ENCODE results near the gene UBE2I. TPM values are rescaled to one million over a fixed set of nuclear protein-coding genes. Genes with fewer than 3 reads are reported as not detected.

The UBE2I gene
- total RNA-seq, 3 donors from 2014 or later: 52.5 to 67.8 (median 62.2) TPM

DNA sequence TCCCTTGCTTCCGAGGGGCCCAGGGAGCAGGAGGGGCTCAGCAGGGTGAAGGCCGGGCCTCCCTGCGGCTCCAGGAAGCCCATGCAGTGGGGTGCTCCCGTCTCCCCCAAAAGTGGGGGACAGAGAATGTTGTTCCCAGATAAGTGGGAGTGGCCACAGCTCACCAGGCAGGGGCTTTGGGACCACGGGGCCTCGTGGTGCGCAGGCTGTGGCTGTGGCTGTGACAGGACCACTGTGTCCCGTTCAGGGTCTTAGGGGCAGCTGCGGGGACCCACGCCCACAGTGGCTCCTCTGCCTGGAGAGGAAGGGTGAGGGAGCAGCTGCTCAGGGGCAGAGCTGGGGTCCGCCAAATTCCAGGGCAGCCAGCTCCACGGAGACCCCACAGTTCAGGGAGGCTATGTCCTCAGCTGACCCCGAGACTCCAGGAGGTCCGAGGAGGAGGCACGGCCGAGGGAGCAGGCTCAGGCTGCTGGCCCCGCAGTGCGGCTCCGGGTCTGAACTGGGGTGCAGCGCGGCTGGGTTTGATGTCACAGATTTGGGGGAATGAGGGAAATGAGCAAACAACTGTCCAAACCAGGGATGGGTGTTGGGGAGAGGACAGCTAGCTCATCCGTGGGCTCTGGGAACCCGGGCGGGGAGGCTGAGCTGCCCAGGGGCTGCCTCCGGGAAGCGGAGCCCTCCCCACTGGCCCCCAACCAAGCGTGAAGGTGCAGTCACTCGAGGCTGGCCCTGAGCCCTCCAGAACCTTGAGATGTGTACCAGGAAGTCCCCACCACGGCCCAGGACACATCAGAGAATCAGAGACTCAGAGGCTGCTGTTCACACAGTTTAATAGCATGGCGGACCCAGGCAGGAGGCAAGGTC, 30.1 kb upstream of the UBE2I start:
- H3K36me3 ChIP-seq: no peaks in the 10 kb centered on the region
- TF ChIP-seq, protein P1, sequence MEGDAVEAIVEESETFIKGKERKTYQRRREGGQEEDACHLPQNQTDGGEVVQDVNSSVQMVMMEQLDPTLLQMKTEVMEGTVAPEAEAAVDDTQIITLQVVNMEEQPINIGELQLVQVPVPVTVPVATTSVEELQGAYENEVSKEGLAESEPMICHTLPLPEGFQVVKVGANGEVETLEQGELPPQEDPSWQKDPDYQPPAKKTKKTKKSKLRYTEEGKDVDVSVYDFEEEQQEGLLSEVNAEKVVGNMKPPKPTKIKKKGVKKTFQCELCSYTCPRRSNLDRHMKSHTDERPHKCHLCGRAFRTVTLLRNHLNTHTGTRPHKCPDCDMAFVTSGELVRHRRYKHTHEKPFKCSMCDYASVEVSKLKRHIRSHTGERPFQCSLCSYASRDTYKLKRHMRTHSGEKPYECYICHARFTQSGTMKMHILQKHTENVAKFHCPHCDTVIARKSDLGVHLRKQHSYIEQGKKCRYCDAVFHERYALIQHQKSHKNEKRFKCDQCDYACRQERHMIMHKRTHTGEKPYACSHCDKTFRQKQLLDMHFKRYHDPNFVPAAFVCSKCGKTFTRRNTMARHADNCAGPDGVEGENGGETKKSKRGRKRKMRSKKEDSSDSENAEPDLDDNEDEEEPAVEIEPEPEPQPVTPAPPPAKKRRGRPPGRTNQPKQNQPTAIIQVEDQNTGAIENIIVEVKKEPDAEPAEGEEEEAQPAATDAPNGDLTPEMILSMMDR (IDR thresholded peaks at IDR 0.05): no peak
- TF ChIP-seq POLR2AphosphoS5 (IDR thresholded peaks at IDR 0.05) (no peak), POLR2A (IDR thresholded peaks at IDR 0.05) (no peak)
- no peak for DNase-seq (ENCODE audit: low spot score in 2 of 2)
- no peak overlapping the region for H3K4me3 ChIP-seq
- no peak overlapping the region for H3K27ac ChIP-seq
- intact Hi-C loops (cut with DNase I; ENCODE audit: low total_unique reads): no loop called here
- no peaks in the 10 kb centered on the region for H3K4me1 ChIP-seq
- no peaks in the 10 kb centered on the region for H3K9me3 ChIP-seq
- peaks cover 0 to 60% of the 10 kb centered on the region in 2 donors for H3K27me3 ChIP-seq

DNA sequence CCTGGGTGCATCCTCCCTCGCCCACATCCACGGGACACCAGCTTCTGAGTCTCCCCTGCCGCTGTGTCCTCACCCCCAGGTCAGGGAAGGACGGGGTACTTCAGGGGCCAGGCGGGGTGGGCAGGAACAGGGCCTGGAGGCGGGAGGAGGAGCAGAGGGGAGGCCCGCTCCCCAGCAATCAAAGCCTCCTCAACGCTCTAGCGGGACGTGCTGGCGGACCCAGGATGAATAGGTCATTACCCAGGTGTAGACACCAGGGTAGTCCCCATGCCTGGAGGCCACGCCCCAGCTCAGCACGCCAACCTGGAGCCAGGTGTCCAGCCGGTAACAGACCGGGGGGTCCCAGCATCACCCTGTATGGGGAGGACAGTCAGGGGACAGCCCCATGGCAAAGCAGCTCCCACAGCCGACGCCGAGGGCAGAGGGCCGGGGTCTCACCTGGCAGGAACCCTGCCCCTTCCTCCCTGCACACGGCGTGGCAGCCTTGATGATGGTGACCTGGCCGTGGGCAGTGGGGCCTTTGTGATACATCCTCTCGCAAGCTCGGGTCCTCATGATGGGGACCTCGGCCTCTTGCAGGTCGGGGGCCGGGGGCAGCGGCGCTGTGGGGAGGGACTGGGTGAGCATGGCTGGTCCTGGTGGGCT, 29.4 kb upstream of the UBE2I start:
- TF ChIP-seq POLR2A (IDR thresholded peaks at IDR 0.05): no peak
- TF ChIP-seq, protein P1 (IDR thresholded peaks at IDR 0.05): no peak
- TF ChIP-seq POLR2AphosphoS5 (IDR thresholded peaks at IDR 0.05): no peak
- intact Hi-C loops (cut with DNase I; ENCODE audit: low total_unique reads): no loop called here
- no peaks in the 10 kb centered on the region for H3K36me3 ChIP-seq
- H3K4me1 ChIP-seq: no peaks in the 10 kb centered on the region
- no peak overlapping the region for H3K4me3 ChIP-seq
- H3K27me3 ChIP-seq: peaks cover 0 to 64% of the 10 kb centered on the region in 2 donors
- no peaks in the 10 kb centered on the region for H3K9me3 ChIP-seq
- DNase-seq (ENCODE audit: low spot score in 2 of 2): no peak
- H3K27ac ChIP-seq: no peak overlapping the region

DNA sequence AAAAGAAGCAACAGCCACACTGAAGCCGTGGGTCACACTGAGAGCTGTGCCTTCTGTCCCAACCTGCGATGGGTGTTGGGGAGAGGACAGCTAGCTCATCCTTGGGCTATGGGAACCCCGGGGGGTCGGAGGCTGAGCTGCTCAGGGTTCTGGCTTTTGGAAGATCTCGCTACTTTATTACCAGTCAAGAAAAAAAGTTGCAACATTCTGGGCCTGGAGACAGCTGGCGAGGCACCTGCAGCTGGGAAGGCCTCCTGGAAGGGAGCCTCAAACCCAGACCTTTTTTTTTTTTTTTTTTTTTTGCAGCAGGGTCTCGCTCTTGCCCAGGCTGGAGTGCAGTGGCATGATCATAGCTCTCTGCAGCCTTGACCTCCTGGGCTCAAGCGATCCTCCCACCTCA, 28.7 kb upstream of the UBE2I start:
- peaks cover 0 to 67% of the 10 kb centered on the region in 2 donors for H3K27me3 ChIP-seq
- no peak overlapping the region for H3K4me3 ChIP-seq
- H3K27ac ChIP-seq: no peak overlapping the region
- no peak for DNase-seq (ENCODE audit: low spot score in 2 of 2)
- no peaks in the 10 kb centered on the region for H3K36me3 ChIP-seq
- no peaks in the 10 kb centered on the region for H3K9me3 ChIP-seq
- no peaks in the 10 kb centered on the region for H3K4me1 ChIP-seq
- TF ChIP-seq, protein P1 (IDR thresholded peaks at IDR 0.05): no peak
- TF ChIP-seq POLR2AphosphoS5 (IDR thresholded peaks at IDR 0.05) (no peak), POLR2A (IDR thresholded peaks at IDR 0.05) (no peak)
- intact Hi-C loops (cut with DNase I; ENCODE audit: low total_unique reads): no loop called here

DNA sequence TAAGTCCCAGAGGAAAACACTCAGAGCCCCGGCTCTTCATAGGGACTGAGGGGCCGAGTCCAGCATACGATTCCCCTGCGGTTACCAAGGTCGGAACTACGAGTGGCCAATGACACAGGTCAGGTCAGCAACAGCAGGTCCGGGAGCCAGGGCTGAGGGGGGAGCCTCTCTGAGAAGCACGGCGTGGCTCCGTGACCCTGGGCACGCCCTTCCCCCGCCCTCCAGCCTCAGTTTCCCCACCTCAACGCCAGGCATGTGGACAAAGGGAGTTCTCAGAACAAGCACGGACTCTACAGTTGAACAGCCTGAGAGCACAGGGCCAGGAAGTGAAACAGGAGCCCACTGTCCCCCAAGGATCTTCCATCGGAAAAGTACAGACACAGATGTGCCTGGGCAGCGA, 27.9 kb upstream of the UBE2I start:
- H3K4me3 ChIP-seq: no peak overlapping the region
- H3K36me3 ChIP-seq: no peaks in the 10 kb centered on the region
- H3K27me3 ChIP-seq: peaks cover 0 to 67% of the 10 kb centered on the region in 2 donors
- no peak overlapping the region for H3K27ac ChIP-seq
- no peak for TF ChIP-seq POLR2AphosphoS5 (IDR thresholded peaks at IDR 0.05)
- H3K9me3 ChIP-seq: no peaks in the 10 kb centered on the region
- intact Hi-C loops (cut with DNase I; ENCODE audit: low total_unique reads): no loop called here
- no peak for DNase-seq (ENCODE audit: low spot score in 2 of 2)
- no peaks in the 10 kb centered on the region for H3K4me1 ChIP-seq

DNA sequence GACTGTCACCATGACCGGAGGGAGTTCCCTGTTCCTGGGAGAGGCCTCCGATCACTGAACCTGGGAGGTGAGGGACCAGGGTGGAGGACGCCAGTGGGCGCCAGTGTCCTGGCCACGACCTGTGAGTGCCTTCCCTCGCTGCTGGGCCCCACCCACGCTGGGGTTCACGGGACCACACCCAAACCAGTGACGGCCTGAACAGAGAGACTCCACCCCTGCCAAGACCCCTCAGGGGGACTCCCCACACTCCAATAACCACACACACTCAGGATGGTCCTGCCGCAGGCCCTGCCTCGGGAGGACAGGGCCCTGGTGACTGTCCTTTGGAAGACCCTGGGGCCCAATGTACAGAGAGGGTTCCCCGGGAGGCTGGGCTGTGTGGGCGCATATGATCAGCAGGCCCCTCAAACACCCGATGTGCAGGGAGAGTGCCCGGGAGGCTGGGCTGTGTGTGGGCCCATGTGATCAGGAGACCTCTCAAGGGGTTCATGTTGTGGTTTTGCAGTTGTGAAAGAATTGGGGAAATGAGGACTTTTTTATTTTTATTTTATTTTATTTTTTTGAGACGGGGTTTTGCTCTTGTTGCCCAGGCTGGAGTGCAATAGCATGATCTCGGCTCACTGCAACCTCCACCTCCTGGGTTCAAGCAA, 27.0 kb upstream of the UBE2I start:
- H3K4me3 ChIP-seq: no peak overlapping the region
- H3K27me3 ChIP-seq: peaks cover 0 to 63% of the 10 kb centered on the region in 2 donors
- TF ChIP-seq POLR2AphosphoS5 (IDR thresholded peaks at IDR 0.05) (no peak), POLR2A (IDR thresholded peaks at IDR 0.05) (no peak)
- TF ChIP-seq, protein P1 (IDR thresholded peaks at IDR 0.05): no peak
- no peak overlapping the region for H3K27ac ChIP-seq
- intact Hi-C loops (cut with DNase I; ENCODE audit: low total_unique reads): no loop called here
- H3K4me1 ChIP-seq: no peaks in the 10 kb centered on the region
- no peak for DNase-seq (ENCODE audit: low spot score in 2 of 2)
- H3K9me3 ChIP-seq: no peaks in the 10 kb centered on the region
- H3K36me3 ChIP-seq: no peaks in the 10 kb centered on the region
